Frontal cortex (tissue), 4 donors: ENCODE results near the gene AFF1. TPM values are rescaled to one million over a fixed set of nuclear protein-coding genes. Genes with fewer than 3 reads are reported as not detected.
"Not testable (repeated sequence)": the region's sequence is repeated elsewhere in the genome, so short reads cannot be mapped to it uniquely, and the experiment has no call there.

Experiments
- DNase-seq, 2 donors: peaks; one replicate each; pipeline ENCODE4 v3.0.0; 2012; ENCODE audit warnings: low spot score in 2 of 2
- FAIRE-seq: peaks from 2 replicates; lab custom pipeline; 2012; peaks lifted over from hg19 to GRCh38; lab: Jason Lieb, UNC
- total RNA-seq: library from RNA; depleted of rRNA; stranded (reverse); fragments of >200 nt; gene quantifications from one replicate; pipeline ENCODE4 v1.2.3, GENCODE V29; 2014
- donor health status: control.
- donor health status: control.
- donor health status: control.

Gene AFF1
- total RNA-seq, 1 donor from 2014 or later, result 2.9 TPM

DNA sequence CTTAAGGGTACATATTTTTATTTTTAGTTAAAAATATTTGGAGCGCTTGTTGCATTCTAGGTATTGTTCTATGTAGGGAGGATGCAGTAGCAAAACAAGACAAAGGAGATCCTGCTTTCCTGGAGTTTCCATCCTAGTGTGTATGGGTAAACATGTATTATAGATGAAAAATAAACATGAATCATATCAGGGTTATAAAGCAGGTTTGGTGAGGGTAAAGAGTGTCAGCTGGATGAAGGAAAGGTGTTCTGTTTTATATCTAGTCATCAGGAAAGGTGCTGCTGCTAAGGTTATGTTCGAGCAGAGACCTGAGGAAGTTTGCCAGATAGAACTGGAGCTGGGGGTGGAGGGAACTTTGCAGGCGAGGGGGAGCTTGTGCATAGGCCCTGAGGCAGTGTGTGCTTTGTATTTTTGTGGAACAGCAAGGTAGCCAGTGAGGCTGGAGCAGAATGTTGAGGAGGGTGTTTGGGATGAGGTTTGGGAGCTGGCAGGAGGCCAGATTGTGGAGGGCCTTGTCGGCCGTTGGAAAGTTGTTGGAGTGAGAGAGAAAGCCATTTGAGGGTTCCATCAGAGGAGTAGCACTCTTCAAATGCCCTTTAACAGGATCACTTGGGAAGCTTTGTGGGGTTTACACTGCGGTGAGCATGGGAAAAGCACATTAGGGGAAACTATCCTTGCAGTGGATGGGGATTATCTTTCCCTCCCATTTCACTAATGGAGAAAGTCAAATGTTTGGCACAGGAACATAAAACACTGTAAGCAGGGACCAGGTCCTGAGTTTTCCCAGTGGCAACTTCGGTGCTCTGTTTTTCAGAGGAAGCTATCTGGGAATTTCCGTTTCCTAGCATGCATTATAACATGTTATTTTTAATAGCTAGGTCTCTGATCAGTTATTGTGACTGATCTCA lies 35.9 kb downstream of the AFF1 start:
- DNase-seq (no peak), FAIRE-seq (no peak)

GRCh38 chr4:86971355-86971683 lies 36.5 kb downstream of the AFF1 start:
- no peak for DNase-seq
- FAIRE-seq, result no peak

GRCh38 chr4:86972997-86973396 lies 38.2 kb downstream of the AFF1 start:
- FAIRE-seq, result no peak
- DNase-seq, result no peak

GRCh38 chr4:86973668-86974067 lies 38.9 kb downstream of the AFF1 start:
- FAIRE-seq, result no peak

GRCh38 chr4:86974551-86974994 lies 39.8 kb downstream of the AFF1 start:
- DNase-seq, result no peak
- FAIRE-seq, result no peak

More at GRCh38 chr4:86973668-86974067, 38.9 kb downstream of the AFF1 start:
- DNase-seq, result no peak

- no peak for FAIRE-seq
- no peak for DNase-seq
These were observed 41.1 kb downstream of the AFF1 start for GRCh38 chr4:86975927-86976326.

- FAIRE-seq, result no peak
- no peak for DNase-seq
These were observed 42.1 kb downstream of the AFF1 start for GRCh38 chr4:86976801-86977485.

DNA sequence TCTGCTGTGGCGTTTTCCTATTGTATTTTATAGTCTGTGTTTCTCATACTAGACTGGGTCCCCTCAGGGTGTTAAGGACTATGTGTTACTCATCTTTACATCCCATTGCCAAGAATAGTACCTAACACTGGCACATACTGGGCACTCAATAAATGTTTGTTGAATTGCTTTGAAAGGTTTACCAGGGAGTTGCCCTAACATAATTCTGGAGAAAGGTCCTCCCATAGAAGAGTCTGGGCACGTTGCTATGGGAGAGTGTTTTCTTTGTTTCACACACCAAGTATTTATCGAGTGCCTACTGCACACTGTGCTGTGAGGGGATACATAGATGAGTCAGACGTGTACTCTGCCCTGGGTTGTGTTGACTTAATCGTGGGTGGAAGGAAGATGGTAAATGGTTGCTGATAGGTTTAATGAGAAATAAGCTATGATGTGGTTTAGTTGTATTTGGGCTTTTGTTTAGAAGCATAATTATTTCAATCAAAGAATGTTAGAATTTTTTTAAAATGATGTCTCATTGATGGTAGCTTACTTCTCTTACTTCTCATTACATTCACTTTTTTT lies 42.9 kb downstream of the AFF1 start:
- FAIRE-seq, result no peak
- no peak for DNase-seq

DNA sequence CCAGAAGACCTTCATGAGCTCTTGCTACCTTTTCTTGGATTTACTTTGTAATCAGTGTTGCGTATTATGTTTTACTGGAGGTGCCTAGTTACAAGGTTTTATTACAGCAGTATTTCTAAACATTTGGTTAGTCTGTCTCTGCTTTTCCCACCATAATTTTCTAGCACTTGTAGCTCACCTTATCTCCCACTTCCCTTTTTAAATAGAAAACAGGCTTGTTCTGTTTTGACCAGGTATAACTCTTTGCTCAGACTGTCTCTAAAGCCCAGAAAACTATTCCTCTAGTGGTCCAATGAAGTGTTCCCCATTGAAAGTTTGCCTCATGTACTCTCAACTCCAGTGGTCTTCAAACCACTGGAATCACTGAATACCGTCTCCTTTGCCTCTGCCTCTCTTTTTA lies 43.9 kb downstream of the AFF1 start:
- FAIRE-seq (no peak), DNase-seq (no peak)

DNA sequence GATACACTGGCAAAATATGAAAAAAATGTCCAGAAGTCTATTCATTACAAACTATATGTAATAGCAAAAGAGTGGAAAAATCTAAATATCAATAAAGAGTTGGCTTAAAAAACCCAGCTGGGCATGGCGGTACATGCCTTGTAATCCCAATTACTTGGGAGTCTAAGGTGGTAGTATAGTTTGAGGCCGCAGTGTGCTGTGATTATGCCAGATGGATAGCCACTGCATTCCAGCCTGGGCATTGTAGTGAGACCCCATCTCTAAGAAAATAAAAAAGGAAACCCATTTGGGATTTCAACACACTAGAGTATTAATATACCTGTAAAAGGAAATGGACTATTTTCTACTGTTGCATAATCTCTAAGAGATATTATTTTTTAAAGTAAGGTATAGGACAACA lies 45.4 kb downstream of the AFF1 start:
- DNase-seq (no peak), FAIRE-seq (no peak)

- FAIRE-seq, result no peak
- DNase-seq, result no peak
These were observed 47.0 kb downstream of the AFF1 start for GRCh38 chr4:86981789-86982188.

- not testable (repeated sequence) for FAIRE-seq
These were observed 51.0 kb downstream of the AFF1 start for GRCh38 chr4:86985852-86986251.

GRCh38 chr4:86989658-86990057 lies 54.8 kb downstream of the AFF1 start:
- not testable (repeated sequence) for DNase-seq, FAIRE-seq

More at GRCh38 chr4:86985852-86986251, 51.0 kb downstream of the AFF1 start:
- not testable (repeated sequence) for DNase-seq

DNA sequence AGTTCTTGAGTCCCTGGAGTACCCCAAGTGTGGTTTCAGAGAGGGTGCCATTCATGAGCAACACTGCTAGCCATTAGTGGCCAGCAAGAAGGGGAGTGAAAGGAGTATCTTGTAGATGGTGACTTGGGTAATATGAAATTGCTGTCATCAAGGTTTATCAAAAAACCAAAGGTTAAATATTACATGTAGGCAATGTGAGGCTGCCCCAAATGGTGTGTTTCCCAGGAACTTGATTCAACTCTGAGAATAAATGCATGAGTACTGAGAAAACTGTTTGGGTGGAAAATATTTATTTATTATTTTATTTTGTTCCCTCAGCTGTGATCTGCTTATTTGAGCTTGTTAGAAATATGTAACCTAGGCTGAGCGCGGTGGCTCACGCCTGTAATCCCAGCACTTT lies 55.7 kb downstream of the AFF1 start:
- DNase-seq (no peak), FAIRE-seq (no peak)

- DNase-seq, result no peak
- FAIRE-seq, result no peak
These were observed 57.2 kb downstream of the AFF1 start for GRCh38 chr4:86991994-86992393.

GRCh38 chr4:86993909-86994681 lies 59.3 kb downstream of the AFF1 start:
- FAIRE-seq (no peak), DNase-seq (no peak)

GRCh38 chr4:86994686-86995085 lies 59.9 kb downstream of the AFF1 start:
- DNase-seq (no peak), FAIRE-seq (no peak)

GRCh38 chr4:86996510-86996909 lies 61.7 kb downstream of the AFF1 start:
- not testable (repeated sequence) for FAIRE-seq, DNase-seq

DNA sequence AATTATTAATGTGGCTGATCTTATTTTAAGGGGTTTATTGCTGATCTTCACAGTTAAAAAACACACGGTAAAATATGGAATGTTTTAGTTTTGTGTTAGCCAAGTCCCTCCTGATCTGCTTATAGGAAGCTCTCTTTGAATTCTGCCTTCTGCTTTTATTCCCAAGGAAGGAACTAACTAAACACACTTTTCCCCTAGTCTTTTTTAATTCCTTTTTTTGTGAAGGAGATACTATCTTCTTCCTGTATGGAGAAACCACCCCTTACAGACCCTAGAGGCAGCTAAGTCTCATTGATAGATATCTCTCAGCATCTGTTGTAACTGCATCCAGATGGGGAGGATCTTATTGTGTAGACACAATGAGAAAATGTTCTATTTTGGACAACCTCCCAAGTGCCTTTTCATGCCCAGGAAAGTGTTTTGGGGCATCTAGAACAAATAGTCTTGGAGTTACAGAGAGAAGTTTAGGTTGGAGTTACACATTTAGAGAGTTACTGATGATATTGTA lies 64.4 kb downstream of the AFF1 start:
- FAIRE-seq (no peak), DNase-seq (no peak)

- DNase-seq (no peak), FAIRE-seq (no peak)
These were observed 67.9 kb downstream of the AFF1 start for GRCh38 chr4:87002682-87003043.
